CD4-positive, alpha-beta T cell treated with Interferon alpha-2 for 1 hour (primary cell): ENCODE results near the gene FCHO2.

ENCODE experiments used
- DNase-seq, 2 donors: peaks; one replicate each; pipeline ENCODE4 v3.0.0-alpha.2; 2020 to 2022

The FCHO2 gene

GRCh38 chr5:73031839-73032238 is 76.0 kb downstream of the FCHO2 start:
- DNase-seq: no peak

GRCh38 chr5:73032635-73033034 is 76.8 kb downstream of the FCHO2 start:
- no peak for DNase-seq

- DNase-seq: no peak
These were observed 81.7 kb downstream of the FCHO2 start for GRCh38 chr5:73037545-73037944.

GRCh38 chr5:73039082-73039481 is 83.2 kb downstream of the FCHO2 start:
- DNase-seq: no peak

- no peak for DNase-seq
These were observed 87.2 kb downstream of the FCHO2 start for GRCh38 chr5:73042993-73043392.

- no peak for DNase-seq
These were observed 88.7 kb downstream of the FCHO2 start for GRCh38 chr5:73044546-73044945.

GRCh38 chr5:73045623-73046022 is 89.8 kb downstream of the FCHO2 start:
- no peak for DNase-seq

GRCh38 chr5:73061593-73061992 is 105.8 kb downstream of the FCHO2 start:
- DNase-seq: no peak

- no peak for DNase-seq
These were observed 110.6 kb downstream of the FCHO2 start for GRCh38 chr5:73066466-73066865.

GRCh38 chr5:73067213-73067612 is 111.4 kb downstream of the FCHO2 start:
- DNase-seq: no peak

- no peak for DNase-seq
These were observed 125.3 kb downstream of the FCHO2 start for GRCh38 chr5:73081093-73081492.

GRCh38 chr5:73088026-73088425 is 132.2 kb downstream of the FCHO2 start:
- no peak for DNase-seq

GRCh38 chr5:73093943-73094342 is 138.1 kb downstream of the FCHO2 start:
- no peak for DNase-seq

GRCh38 chr5:73094415-73094814 is 138.6 kb downstream of the FCHO2 start:
- DNase-seq: no peak

- DNase-seq: peak in 1 of 2 donors; percentile 3
These were observed 139.9 kb downstream of the FCHO2 start for GRCh38 chr5:73095564-73096238.

GRCh38 chr5:73096239-73096575 is 140.4 kb downstream of the FCHO2 start:
- peak in 1 of 2 donors; percentile 19 for DNase-seq

GRCh38 chr5:73097740-73098139 is 141.9 kb downstream of the FCHO2 start:
- DNase-seq: no peak

- no peak for DNase-seq
These were observed 144.3 kb downstream of the FCHO2 start for GRCh38 chr5:73100109-73100508.

- DNase-seq: no peak
These were observed 148.0 kb downstream of the FCHO2 start for GRCh38 chr5:73103870-73104299.

- DNase-seq: no peak
These were observed 148.5 kb downstream of the FCHO2 start for GRCh38 chr5:73104326-73104725.

GRCh38 chr5:73106335-73106734 is 150.5 kb downstream of the FCHO2 start:
- no peak for DNase-seq

- no peak for DNase-seq
These were observed 154.3 kb downstream of the FCHO2 start for GRCh38 chr5:73110190-73110589.

- no peak for DNase-seq
These were observed 155.7 kb downstream of the FCHO2 start for GRCh38 chr5:73111536-73111935.

- DNase-seq: no peak
These were observed 156.5 kb downstream of the FCHO2 start for GRCh38 chr5:73112359-73112758.

- no peak for DNase-seq
These were observed 158.3 kb downstream of the FCHO2 start for GRCh38 chr5:73114044-73114688.
